GM10266 (cell line): ENCODE data around the gene MPZL1.
A peak's percentile ranks its signal among the peaks of the same experiment; 100 is the strongest.
"Not testable (repeated sequence)": the region's sequence is repeated elsewhere in the genome, so short reads cannot be mapped to it uniquely, and the experiment has no call there.

Source experiments
- DNase-seq: peaks from one replicate; pipeline ENCODE4 v3.0.0; 2012; ENCODE audit errors: extremely low spot score
- TF ChIP-seq, protein P1 (sequence below): IDR thresholded peaks from 2 replicates; pipeline ENCODE4 v1.5.1; 2012; ENCODE audit warnings: mild to moderate bottlenecking, low read depth; ENCODE audit not compliant: control insufficient read depth, insufficient read depth; ENCODE audit errors: missing control alignments

Gene MPZL1

DNA sequence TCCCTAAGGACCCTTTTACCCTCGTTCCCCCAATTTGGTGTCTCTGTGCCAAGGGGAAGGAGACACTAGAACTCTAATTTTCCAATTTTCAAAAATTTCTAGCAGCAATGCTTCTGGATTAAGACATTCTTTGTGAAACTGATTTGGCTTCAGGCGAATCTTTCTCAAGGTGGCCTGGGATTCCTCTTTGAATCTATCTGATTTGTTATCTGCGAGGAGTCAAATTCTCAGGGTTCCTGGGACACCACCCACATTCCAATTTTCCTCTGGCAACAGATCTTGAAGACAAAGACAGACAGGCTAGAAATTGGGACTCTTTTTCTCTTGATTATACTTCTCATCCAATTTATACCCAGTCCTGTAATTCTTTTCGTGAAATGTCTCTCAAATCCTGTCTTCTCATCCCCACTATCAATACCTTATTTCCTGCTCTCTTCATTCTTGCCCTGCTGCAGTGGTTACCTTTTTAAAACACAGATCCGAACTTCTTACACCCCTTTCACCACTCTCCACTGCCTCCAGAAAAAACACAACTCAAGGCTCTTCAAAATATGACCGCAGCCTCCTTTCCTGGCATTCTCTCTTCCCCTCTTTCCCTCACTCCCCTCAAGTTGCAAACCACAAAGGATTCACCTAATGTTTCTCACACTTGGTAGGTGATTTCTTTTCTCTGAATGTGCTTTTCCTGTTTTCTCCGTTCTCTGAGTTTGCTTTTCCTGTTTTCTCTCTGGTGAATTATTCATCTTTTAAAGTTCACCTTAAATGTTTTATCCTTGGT lies 2.7 kb upstream of the MPZL1 start:
- TF ChIP-seq, protein P1, sequence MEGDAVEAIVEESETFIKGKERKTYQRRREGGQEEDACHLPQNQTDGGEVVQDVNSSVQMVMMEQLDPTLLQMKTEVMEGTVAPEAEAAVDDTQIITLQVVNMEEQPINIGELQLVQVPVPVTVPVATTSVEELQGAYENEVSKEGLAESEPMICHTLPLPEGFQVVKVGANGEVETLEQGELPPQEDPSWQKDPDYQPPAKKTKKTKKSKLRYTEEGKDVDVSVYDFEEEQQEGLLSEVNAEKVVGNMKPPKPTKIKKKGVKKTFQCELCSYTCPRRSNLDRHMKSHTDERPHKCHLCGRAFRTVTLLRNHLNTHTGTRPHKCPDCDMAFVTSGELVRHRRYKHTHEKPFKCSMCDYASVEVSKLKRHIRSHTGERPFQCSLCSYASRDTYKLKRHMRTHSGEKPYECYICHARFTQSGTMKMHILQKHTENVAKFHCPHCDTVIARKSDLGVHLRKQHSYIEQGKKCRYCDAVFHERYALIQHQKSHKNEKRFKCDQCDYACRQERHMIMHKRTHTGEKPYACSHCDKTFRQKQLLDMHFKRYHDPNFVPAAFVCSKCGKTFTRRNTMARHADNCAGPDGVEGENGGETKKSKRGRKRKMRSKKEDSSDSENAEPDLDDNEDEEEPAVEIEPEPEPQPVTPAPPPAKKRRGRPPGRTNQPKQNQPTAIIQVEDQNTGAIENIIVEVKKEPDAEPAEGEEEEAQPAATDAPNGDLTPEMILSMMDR = no peak
- no peak for DNase-seq

DNA sequence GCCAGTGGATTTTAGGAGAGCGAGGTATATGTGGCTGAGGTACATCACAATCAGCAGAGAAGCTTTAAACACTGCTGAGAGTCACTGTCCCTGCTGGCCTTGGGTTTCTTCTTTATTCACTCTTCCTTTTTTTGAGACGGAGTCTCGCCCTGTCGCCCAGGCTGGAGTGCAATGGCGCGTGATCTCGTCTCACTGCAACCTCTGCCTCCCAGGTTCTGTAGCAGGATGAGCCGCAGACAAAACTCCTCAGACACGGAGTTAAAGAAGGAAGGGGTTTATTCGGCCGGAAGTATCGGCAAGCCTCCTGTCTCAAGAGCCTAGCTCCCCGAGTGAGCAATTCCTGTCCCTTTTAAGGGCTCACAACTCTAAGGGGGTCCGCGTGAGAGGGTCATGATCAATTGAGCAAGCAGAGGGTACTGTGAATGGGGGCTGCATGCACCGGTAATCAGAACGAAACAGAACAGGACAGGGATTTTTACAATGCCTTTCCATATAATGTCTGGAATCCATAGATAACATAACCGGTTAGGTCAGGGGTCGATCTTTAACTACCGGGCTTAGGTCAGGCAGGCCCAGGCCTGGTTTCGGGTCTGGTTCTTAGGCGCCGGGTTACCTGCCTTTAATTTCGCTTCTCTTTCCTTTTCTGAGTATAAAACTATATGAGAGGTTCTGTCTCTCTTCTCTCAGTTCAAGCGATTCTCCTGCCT lies 1.9 kb upstream of the MPZL1 start:
- DNase-seq = not testable (repeated sequence)

DNA sequence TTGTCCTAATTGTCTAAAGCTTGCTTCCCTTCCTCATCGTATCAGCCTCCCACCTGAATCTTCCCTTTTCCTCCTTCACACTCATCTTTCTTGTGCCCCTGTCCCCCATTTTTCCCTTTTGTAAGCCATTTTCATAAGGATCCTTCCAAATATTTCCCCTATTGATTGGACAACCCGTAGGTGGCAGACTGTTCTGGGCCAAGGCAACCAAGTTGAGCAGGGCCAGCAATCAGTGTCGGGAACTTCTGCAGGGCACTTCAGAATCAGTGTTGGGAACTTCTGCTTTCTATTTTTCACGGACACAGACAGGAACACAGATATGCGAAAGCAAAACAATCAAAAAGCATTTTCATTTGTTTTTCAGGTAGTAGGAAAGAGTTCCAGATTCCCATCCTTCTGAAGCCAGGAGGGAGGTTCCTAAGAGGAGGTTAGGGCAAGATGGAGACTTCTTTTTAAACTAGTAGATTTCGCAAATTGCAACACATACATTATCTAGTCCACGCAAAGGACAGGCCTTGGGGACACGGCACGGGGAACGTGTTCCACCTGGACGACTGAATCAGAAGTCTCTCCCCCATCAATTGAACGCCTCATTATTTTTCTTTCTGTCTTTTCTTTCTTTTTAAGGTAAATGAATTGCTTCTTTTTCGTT lies 691 bp upstream of the MPZL1 start:
- no peak for DNase-seq
- TF ChIP-seq, protein P1 = peak; percentile 34

DNA sequence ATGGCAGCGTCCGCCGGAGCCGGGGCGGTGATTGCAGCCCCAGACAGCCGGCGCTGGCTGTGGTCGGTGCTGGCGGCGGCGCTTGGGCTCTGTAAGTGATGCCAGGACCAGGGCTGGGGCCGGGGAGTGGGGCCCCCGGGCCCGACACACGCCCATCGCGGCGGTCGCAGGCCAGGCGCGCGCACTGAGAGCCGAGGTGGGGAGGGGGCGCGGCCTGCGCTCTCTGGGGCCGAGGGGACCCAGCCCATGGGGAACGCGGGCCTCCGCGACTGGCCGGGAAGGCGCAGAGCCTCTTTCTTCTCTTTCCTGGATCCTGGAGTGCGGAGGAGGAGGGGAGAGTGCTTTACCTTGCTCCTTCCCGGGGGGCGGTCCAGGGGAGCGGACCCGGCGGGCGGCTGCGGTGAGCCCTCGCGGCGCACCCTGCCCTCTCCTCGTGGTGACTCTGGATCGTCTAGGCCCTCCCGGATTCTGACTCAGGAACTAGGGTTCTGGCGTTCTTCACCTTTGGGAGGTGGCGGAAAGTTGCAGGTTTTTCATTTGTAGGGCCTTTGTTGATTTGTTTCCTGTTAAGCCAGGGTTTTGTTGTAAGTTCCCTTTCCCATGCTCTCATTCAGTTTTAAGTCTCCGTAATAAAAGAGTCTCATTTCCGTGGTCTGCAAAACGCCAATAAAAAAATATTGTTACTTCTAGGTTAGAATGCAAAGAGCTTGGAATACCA lies 529 bp downstream of the MPZL1 start:
- TF ChIP-seq, protein P1 = no peak
- DNase-seq = peak; percentile 55

DNA sequence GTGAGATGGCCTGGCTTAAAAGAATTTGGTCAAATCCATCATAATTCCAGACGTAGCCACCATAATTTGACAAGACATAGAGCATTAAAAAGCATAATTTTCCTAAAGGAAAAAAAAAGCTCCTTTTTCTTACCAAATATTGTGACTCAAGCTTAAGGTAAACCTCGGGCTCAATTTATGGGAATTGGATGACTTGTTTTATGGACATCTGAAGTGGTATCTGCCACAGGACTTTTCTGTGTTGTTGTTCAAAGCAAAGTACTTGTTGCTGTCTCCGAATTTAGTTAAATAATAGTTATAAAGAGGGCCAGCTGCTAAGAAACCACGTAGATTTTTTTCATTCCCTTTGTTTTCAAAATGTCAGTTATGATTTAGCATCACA lies 1.1 kb downstream of the MPZL1 start:
- TF ChIP-seq, protein P1 = no peak
- DNase-seq = no peak

DNA sequence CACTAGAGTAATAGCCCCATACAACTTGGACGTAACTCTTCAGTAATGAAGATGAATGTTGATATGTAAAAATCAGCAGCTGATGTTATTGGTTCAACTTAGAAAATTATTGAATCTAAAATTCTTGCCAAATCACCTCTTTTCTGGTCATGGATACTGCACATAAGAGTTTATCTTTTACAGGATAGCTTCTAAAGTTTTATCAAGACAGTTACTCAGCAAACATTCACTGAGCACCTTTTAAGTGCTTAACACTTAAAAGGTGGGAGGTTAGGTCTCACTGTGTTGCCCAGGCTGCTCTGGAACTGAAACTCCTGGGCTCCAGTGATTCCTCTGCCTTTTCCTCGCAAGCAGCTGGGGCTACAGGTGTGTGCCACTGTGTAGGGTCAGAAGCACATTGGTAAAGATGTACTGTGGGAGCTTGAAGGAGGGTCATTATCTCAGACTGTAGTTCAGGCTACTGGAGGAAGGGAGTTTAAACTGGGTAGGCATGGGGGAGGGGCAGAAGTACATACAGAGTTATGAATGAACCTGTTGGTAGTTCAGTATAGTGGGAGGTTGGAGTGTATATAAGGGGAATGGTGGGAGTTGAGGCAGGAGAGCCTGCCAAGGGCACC lies 2.0 kb downstream of the MPZL1 start:
- no peak for DNase-seq
- TF ChIP-seq, protein P1 = no peak

DNA sequence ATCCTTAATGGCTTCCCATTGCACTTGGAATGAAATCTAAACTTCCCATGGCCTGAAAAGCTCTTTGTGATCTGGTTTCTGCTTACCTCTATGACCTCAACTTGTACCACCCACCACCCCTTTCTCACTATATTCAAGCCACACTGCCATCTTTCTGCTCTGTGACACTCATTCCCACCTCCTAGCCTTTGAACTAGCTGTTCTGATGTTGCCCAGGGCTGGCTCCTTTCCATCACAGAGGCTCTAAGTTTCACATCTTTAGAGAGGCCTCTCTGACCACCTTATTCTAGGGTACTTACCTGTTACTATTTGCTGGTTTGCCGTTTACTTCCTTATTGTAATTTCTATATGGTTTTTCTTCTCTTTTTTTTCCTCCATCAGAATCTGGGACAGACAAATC lies 4.2 kb downstream of the MPZL1 start:
- DNase-seq = no peak
- TF ChIP-seq, protein P1 = no peak
